ENCODE data around the gene ZNF622. TPM values are rescaled to one million over a fixed set of nuclear protein-coding genes. Genes with fewer than 3 reads are reported as not detected.

ZNF622 gene
- total RNA-seq, 6 experiments from 2014 or later = 12.9 to 15.7 (median 14.9) TPM

- no peak for TF ChIP-seq CTCF (IDR thresholded peaks at IDR 0.05)
- Histone ChIP-seq H3K27ac (no peak overlapping the region), H3K9me3 (no peaks in the 10 kb centered on the region), H3K27me3 (no peaks in the 10 kb centered on the region), H3K36me3 (no peaks in the 10 kb centered on the region), H3K4me1 (no peaks in the 10 kb centered on the region), H3K4me3 (no peak overlapping the region)
- intact Hi-C loops (cut with DNase I) = no loop called here
- ATAC-seq = no peak
- WGBS (ENCODE audit: insufficient coverage, low coverage, low lambda C conversion rate, missing lambda C conversion rate) = 44% methylated on average over 4 of the region's 6 CpGs
- no peak for DNase-seq
These were observed 48.1 kb downstream of the ZNF622 start for GRCh38 chr5:16417398-16418074.

GRCh38 chr5:16414861-16415260 lies 50.7 kb downstream of the ZNF622 start:
- DNase-seq (no peak), ATAC-seq (no peak)
- no peak overlapping the region for H3K4me3 ChIP-seq
- H3K4me1 ChIP-seq = no peaks in the 10 kb centered on the region
- intact Hi-C loops (cut with DNase I) = no loop called here
- no peaks in the 10 kb centered on the region for H3K27me3 ChIP-seq
- no peaks in the 10 kb centered on the region for H3K9me3 ChIP-seq
- no peak overlapping the region for H3K27ac ChIP-seq
- no peak for TF ChIP-seq CTCF (IDR thresholded peaks at IDR 0.05)
- no peak for TF ChIP-seq POLR2A (IDR thresholded peaks at IDR 0.05)
- no peaks in the 10 kb centered on the region for H3K36me3 ChIP-seq
- 67% methylated on average over 2 of the region's 2 CpGs for WGBS (ENCODE audit: insufficient coverage, low coverage, low lambda C conversion rate, missing lambda C conversion rate)

GRCh38 chr5:16413166-16413860 lies 52.3 kb downstream of the ZNF622 start:
- Histone ChIP-seq H3K4me3 (no peak overlapping the region), H3K9me3 (no peaks in the 10 kb centered on the region), H3K27ac (no peak overlapping the region), H3K36me3 (no peaks in the 10 kb centered on the region), H3K4me1 (no peaks in the 10 kb centered on the region), H3K27me3 (no peaks in the 10 kb centered on the region)
- no peak for ATAC-seq
- intact Hi-C loops (cut with DNase I) = no loop called here
- TF ChIP-seq POLR2A (IDR thresholded peaks at IDR 0.05) (no peak), CTCF (IDR thresholded peaks at IDR 0.05) (no peak)
- no peak for DNase-seq
- WGBS (ENCODE audit: insufficient coverage, low coverage, low lambda C conversion rate, missing lambda C conversion rate) = 14% methylated on average over 1 of the region's 1 CpG

- ATAC-seq (no peak), DNase-seq (no peak)
- Histone ChIP-seq H3K9me3 (no peaks in the 10 kb centered on the region), H3K27ac (no peak overlapping the region), H3K27me3 (no peaks in the 10 kb centered on the region), H3K36me3 (no peaks in the 10 kb centered on the region), H3K4me3 (no peak overlapping the region), H3K4me1 (no peaks in the 10 kb centered on the region)
- intact Hi-C loops (cut with DNase I) = no loop called here
- no peak for TF ChIP-seq POLR2A (IDR thresholded peaks at IDR 0.05)
- no peak for TF ChIP-seq CTCF (IDR thresholded peaks at IDR 0.05)
These were observed 53.0 kb downstream of the ZNF622 start for GRCh38 chr5:16412556-16412955.
